Fibroblast of villous mesenchyme (primary cell): ENCODE measurements around the gene TCL1B. TPM values are rescaled to one million over a fixed set of nuclear protein-coding genes. Genes with fewer than 3 reads are reported as not detected.

Source experiments
- DNase-seq: peaks from one replicate; pipeline ENCODE4 v3.0.0-alpha.2; 2010; ENCODE audit warnings: low read depth
- H3K4me3 ChIP-seq: 2 replicates; pipeline ENCODE4 v1.5.1; 2011; ENCODE audit warnings: low read depth, mild to moderate bottlenecking, low read length
- total RNA-seq: library from RNA; depleted of rRNA; stranded (reverse); fragments of >200 nt; gene quantifications from 2 replicates; pipeline ENCODE4 v1.2.3, GENCODE V29; 2012
- TF ChIP-seq, protein P1 (sequence below): IDR thresholded peaks from 2 replicates; pipeline ENCODE4 v1.5.1; 2012; ENCODE audit warnings: low read depth, mild to moderate bottlenecking, low read length; ENCODE audit not compliant: insufficient read depth

The TCL1B gene
- total RNA-seq, 1 donor: not detected

DNA sequence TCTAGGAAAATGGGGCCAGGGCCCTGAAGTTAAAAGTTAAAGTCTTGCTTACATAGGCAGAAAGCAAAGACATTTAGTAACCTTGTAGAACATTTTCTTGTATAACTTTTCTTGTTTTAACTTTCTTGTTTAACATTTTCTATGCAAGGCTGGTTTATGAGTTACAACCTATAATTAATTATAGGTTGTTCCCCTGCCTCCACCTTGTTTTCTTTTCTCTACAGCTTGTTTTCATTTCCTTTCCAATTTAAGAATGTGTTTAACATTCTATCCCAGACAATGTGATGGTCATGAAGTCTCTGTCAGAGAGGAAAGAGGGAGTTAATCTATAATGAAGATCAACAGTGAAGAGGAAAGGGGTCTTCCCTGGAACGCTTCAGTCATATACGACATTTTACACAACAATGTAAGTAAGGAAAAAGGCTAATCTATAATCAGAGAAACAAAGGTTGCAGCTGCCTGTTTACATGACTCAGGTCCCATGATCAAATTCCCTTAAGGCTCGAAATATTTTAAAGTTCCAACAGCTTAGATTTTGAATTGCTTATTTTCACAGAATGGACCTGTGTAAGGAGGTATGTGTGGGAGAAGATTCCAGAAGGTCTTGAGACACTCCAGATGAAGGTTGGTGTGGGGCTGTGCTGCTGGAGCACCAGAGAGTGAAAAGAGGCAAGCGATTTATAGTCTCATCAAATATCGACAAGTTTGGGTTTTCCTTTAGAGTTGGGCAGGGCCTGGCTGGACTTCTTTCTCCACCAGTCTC, 34.2 kb upstream of the TCL1B start:
- peak; percentile 65 for DNase-seq
- TF ChIP-seq, protein P1, sequence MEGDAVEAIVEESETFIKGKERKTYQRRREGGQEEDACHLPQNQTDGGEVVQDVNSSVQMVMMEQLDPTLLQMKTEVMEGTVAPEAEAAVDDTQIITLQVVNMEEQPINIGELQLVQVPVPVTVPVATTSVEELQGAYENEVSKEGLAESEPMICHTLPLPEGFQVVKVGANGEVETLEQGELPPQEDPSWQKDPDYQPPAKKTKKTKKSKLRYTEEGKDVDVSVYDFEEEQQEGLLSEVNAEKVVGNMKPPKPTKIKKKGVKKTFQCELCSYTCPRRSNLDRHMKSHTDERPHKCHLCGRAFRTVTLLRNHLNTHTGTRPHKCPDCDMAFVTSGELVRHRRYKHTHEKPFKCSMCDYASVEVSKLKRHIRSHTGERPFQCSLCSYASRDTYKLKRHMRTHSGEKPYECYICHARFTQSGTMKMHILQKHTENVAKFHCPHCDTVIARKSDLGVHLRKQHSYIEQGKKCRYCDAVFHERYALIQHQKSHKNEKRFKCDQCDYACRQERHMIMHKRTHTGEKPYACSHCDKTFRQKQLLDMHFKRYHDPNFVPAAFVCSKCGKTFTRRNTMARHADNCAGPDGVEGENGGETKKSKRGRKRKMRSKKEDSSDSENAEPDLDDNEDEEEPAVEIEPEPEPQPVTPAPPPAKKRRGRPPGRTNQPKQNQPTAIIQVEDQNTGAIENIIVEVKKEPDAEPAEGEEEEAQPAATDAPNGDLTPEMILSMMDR: no peak
- H3K4me3 ChIP-seq: no peak overlapping the region

DNA sequence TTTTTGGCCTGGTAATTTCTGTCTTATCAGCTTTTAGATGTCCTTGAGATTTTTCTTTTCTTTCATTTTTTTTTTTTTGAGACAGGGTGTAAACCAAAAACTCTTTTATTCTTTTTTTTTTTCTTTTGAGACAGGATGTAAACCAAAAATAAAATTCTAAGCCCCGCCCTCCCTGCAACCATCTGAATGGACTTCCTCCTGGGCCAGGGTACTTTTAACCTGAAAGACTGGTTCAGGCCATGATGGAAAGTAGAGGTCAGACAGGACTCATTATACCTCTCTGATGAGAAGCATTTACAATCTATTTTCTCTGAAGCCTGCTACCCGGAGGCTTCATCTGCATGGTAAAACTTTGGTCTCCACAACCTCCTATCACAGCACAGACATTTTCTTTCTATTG, 33.5 kb upstream of the TCL1B start:
- TF ChIP-seq, protein P1: no peak
- no peak overlapping the region for H3K4me3 ChIP-seq
- no peak for DNase-seq

DNA sequence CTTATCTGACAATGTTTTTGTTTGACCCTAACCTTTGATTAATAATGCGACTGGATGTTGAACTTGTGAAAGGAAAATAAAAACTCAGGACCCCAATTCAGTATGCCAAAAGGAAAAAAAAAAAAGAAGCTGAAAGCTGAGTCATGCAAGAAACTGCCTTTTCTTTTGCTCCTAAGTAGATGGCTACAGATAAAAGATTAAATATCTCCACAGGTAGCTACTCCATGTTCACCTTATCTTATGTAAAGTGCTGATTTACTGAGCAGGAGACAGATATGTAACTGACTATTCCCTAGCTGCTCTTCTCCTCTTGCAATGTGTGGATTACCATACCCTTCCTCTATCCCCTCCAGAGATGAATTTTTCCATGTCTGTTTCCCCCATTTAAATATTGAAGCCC, 30.8 kb upstream of the TCL1B start:
- TF ChIP-seq, protein P1: no peak
- H3K4me3 ChIP-seq: no peak overlapping the region
- DNase-seq: no peak

DNA sequence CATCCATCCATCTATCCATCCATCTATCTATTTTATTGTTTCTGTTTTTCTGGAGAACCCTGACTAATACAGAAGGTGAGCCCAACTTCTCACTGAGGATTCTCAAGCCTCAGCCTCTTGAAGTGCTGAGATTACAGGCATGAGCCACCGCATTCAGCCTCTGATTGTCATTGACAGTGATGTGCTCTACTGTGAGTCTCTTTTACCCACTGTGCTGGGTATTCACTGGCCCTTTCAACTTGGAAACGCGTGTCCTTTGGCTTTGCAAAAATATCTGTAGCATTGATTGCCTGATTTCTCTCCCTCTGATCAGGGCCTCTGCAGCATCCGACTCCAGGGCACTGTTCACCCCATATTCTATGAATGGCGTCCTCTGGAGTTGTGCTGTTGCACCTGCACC, 29.6 kb upstream of the TCL1B start:
- H3K4me3 ChIP-seq: no peak overlapping the region
- TF ChIP-seq, protein P1: no peak
- DNase-seq: no peak

DNA sequence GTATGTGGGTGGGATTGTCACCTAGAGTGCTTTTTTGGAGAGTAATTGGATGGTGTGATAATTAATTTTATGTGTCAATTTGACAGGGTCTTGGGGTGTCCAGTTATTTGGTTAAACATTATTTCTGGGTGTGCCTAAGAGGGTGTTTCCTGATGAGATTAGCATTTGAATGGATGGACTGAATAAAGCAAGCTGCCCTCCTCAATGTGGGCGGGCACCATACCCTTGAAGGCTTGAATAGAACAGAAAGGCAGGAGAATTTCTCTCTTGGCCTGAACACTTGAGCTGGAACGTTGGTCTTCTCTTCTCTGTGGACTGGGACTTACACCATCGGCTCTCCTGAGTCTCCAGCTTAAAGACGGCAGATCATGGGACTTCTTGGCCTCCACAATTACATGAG, 28.8 kb upstream of the TCL1B start:
- no peak overlapping the region for H3K4me3 ChIP-seq
- TF ChIP-seq, protein P1: no peak
- DNase-seq: no peak

DNA sequence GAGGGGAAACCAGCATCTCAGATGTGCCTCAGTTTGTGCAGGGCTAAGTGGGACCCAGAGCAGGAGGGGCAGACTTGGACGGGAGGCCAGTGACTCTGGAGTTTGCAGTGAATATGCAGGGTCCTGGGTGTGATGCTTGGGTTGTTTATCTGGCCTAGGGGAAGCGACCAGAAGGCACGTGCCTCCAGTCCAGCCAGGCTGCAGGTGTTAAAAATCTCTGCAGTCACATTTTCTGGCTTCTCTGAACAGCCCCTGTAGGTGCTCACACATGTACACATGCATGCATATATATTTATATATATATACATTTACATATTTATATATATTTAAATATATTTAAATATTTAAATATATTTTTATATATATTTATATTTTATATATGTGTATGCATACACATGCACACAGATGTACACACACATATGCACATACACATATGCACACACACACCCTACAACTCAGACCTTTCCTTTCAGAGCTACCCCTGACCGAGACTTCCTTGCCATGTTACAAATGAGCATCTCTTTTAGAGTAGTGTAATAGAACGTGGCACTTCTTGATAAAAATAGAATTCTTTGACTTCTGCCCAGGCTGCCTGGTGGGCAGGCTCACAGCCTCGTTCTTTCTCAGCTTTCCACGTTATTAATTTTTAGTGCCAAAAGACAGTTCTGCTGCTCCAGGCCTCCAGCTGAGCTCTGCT, 26.8 kb upstream of the TCL1B start:
- DNase-seq: no peak
- no peak overlapping the region for H3K4me3 ChIP-seq
- TF ChIP-seq, protein P1: no peak
